GM12892 (cell line): ENCODE results near the gene ARHGEF12.

Source experiments
- POLR2AphosphoS5 ChIP-seq: IDR thresholded peaks from 2 replicates; pipeline ENCODE4 v1.6.1; 2011; ENCODE audit warnings: low read depth, low read length, control low read depth
- TAF1 ChIP-seq: IDR thresholded peaks from 2 replicates; pipeline ENCODE4 v1.6.1; 2011; ENCODE audit warnings: low read depth, mild to moderate bottlenecking, control low read depth, low read length, borderline replicate concordance

GRCh38 chr11:120392793-120393192, 56.6 kb downstream of the ARHGEF12 start:
- no peak for TF ChIP-seq POLR2AphosphoS5
- TF ChIP-seq TAF1, result no peak
